ENCODE data around the gene MT1G. TPM values are rescaled to one million over a fixed set of nuclear protein-coding genes. Genes with fewer than 3 reads are reported as not detected.
A peak's percentile ranks its signal among the peaks of the same experiment; 100 is the strongest.
"Not testable (repeated sequence)": the region's sequence is repeated elsewhere in the genome, so short reads cannot be mapped to it uniquely, and the experiment has no call there.

MT1G gene
- total and polyA plus RNA-seq, 8 donors: 1.0 to 22.1 (median 2.4) TPM

DNA sequence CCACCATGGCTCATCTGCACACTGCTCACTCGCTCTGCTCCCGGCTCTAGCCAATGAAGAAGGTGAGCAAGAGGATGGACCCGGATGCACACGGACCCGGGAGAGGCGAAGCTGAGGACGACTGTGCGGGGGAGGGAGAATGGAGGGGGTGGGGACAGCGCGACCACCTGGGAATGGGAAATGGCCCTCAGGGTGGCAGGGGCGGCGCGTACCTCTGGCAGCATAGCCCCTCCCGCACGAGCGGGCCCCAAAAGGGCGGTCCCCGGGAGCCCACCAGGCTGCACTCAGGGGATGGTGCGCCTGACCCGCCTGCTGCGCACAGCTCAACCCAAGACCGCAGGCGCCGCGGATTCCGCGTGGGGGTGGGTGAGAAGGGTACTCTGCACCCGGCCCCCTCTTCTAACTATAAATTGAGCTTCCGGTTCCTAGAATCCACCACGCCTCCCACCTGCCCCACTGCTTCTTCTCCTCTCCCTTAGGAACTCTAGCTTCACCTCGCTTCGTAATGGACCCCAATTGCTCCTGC is 7.9 kb upstream of the MT1G start:
- Histone ChIP-seq H3K4me1 (no peaks in the 10 kb centered on the region), H3K4me3 (peak overlapping the region; percentile 6 to 21), H3K27me3 (peaks cover 5 to 60% of the 10 kb centered on the region in 2 donors), H3K36me3 (no peaks in the 10 kb centered on the region), H3K9me3 (no peaks in the 10 kb centered on the region), H3K27ac (no peak overlapping the region)
- TF ChIP-seq, protein P1, sequence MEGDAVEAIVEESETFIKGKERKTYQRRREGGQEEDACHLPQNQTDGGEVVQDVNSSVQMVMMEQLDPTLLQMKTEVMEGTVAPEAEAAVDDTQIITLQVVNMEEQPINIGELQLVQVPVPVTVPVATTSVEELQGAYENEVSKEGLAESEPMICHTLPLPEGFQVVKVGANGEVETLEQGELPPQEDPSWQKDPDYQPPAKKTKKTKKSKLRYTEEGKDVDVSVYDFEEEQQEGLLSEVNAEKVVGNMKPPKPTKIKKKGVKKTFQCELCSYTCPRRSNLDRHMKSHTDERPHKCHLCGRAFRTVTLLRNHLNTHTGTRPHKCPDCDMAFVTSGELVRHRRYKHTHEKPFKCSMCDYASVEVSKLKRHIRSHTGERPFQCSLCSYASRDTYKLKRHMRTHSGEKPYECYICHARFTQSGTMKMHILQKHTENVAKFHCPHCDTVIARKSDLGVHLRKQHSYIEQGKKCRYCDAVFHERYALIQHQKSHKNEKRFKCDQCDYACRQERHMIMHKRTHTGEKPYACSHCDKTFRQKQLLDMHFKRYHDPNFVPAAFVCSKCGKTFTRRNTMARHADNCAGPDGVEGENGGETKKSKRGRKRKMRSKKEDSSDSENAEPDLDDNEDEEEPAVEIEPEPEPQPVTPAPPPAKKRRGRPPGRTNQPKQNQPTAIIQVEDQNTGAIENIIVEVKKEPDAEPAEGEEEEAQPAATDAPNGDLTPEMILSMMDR (IDR thresholded peaks at IDR 0.05): no peak
- ATAC-seq: peak; percentile 46
- intact Hi-C loops (cut with DNase I): no loop called here
- DNase-seq: no peak

GRCh38 chr16:56674570-56674969 is 6.7 kb upstream of the MT1G start:
- intact Hi-C loops (cut with DNase I); ATAC-seq; DNase-seq; H3K36me3 ChIP-seq; H3K4me3 ChIP-seq; H3K4me1 ChIP-seq; H3K9me3 ChIP-seq; H3K27ac ChIP-seq: not testable (repeated sequence)
- H3K27me3 ChIP-seq: peaks cover 11 to 72% of the 10 kb centered on the region in 2 donors

DNA sequence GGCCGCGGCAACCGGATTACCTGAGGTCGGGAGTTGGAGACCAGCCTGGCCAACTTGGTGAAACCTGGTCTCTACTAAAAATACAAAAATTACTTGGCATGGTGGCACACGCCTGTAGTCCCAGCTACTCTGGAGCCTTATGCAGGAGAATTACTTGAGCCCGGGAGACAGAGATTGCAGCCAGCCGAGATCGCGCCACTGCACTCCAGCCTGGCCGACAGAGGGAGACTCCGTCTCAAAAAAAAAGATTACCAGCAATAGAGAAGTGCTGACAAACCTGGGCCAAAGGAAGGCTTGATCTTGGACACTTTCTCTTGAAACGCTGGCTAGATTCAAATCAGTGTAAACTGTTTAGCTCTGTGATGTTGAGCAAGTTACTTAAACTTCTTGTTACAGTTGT is 6.1 kb upstream of the MT1G start:
- intact Hi-C loops (cut with DNase I): no loop called here
- DNase-seq: peak in 1 of 4 donors; percentile 36

GRCh38 chr16:56672761-56673536 is 5.1 kb upstream of the MT1G start:
- intact Hi-C loops (cut with DNase I): no loop called here
- DNase-seq (no peak), ATAC-seq (no peak)
- no peak overlapping the region for H3K4me3 ChIP-seq
- H3K4me1 ChIP-seq: peaks cover 0 to 11% of the 10 kb centered on the region in 2 donors
- no peaks in the 10 kb centered on the region for H3K9me3 ChIP-seq
- TF ChIP-seq, protein P1 (IDR thresholded peaks at IDR 0.05): no peak
- no peak overlapping the region for H3K27ac ChIP-seq
- H3K27me3 ChIP-seq: peaks cover 28 to 88% of the 10 kb centered on the region in 2 donors
- H3K36me3 ChIP-seq: no peaks in the 10 kb centered on the region

More for the DNA sequence above, 6.1 kb upstream of the MT1G start:
- peak; percentile 70 for ATAC-seq
- no peak overlapping the region for H3K27ac ChIP-seq
- TF ChIP-seq, protein P1 (IDR thresholded peaks at IDR 0.05): peak; percentile 40 to 47
- peaks cover 0 to 7% of the 10 kb centered on the region in 2 donors for H3K4me1 ChIP-seq
- H3K4me3 ChIP-seq: no peak overlapping the region
- H3K27me3 ChIP-seq: peaks cover 18 to 78% of the 10 kb centered on the region in 2 donors
- H3K36me3 ChIP-seq: no peaks in the 10 kb centered on the region
- H3K9me3 ChIP-seq: no peaks in the 10 kb centered on the region

DNA sequence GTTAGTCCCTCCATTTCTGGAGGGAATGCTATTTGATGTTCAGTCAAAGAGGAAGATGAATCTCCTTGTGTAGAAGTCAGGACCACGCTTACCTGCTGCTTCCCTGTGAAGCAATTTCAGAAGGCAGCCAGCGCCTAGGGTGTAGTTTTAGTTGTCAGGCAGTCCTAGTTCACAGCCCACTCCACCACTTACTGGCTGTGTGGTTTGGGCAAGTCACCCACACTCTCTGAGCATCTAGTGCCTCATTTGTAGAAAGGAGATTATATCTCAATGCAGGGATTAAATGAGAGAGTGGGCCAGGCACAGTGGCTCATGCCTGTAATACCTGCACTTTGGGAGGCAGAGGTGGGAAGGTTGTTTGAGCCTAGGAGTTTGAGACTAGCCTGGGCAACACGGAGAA is 4.3 kb upstream of the MT1G start:
- H3K4me3 ChIP-seq; ATAC-seq; H3K27ac ChIP-seq; intact Hi-C loops (cut with DNase I); H3K9me3 ChIP-seq; DNase-seq; H3K36me3 ChIP-seq: not testable (repeated sequence)
- peaks cover 0 to 16% of the 10 kb centered on the region in 2 donors for H3K4me1 ChIP-seq
- peaks cover 34 to 96% of the 10 kb centered on the region in 2 donors for H3K27me3 ChIP-seq

DNA sequence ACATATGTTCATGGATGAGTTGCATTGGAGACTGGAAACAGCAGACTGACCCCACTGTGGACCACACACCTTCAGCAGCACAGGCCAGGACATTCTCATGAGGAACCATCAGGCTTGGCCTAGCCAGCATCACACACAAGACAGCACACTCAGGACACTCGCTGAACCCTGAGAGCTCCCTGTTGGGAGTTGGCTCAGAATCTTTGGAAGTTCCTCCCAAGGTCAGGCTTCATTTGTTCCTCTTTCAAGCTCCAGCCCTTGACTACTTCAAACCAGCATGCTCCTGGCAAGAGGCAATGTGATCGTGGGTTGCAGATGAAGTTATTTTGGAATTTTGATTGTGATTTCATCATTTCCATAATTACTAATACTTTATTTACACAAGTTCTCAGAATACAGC is 3.8 kb upstream of the MT1G start:
- ATAC-seq; H3K27ac ChIP-seq; H3K9me3 ChIP-seq; H3K36me3 ChIP-seq; intact Hi-C loops (cut with DNase I); H3K4me3 ChIP-seq; DNase-seq: not testable (repeated sequence)
- H3K4me1 ChIP-seq: peaks cover 0 to 16% of the 10 kb centered on the region in 2 donors
- H3K27me3 ChIP-seq: peaks cover 34 to 98% of the 10 kb centered on the region in 2 donors
